Lower leg skin (tissue), 3 donors: ENCODE data around the gene ITGA2.

ENCODE experiments used
- POLR2A ChIP-seq, 2 donors: fragments of 450-650 bp; IDR thresholded peaks; one replicate each; pipeline ENCODE4 v1.6.1; 2016 to 2017; ENCODE audit warnings: antibody characterized with exemption in 2 of 2, mild to moderate bottlenecking in 1 of 2, moderate library complexity in 1 of 2
- TF ChIP-seq, protein P1 (sequence below), 3 donors: fragments of 450-650 bp; IDR thresholded peaks; one replicate each; pipeline ENCODE4 v1.5.1; 2016; ENCODE audit warnings: antibody characterized with exemption in 3 of 3, mild to moderate bottlenecking in 3 of 3, moderate library complexity in 2 of 3

DNA sequence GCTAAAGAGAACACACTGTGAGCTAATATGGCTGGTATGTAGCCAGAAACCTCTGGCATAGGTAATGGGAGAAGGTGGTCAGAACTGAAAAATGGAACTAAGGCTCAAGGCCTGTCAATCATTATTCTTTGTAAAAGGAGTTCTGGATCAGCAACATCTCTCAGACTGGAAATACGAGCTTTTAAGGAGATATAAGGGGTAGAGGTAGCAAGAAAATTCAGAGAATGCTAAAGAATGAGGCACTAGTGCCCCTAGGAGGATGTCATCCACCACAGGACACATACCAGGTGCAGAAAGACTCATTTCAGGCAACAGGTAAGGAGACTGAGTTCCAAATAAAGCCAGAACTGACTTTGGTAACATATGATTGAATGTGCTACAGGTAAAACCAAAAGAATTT is 139.3 kb downstream of the ITGA2 start:
- TF ChIP-seq, protein P1, sequence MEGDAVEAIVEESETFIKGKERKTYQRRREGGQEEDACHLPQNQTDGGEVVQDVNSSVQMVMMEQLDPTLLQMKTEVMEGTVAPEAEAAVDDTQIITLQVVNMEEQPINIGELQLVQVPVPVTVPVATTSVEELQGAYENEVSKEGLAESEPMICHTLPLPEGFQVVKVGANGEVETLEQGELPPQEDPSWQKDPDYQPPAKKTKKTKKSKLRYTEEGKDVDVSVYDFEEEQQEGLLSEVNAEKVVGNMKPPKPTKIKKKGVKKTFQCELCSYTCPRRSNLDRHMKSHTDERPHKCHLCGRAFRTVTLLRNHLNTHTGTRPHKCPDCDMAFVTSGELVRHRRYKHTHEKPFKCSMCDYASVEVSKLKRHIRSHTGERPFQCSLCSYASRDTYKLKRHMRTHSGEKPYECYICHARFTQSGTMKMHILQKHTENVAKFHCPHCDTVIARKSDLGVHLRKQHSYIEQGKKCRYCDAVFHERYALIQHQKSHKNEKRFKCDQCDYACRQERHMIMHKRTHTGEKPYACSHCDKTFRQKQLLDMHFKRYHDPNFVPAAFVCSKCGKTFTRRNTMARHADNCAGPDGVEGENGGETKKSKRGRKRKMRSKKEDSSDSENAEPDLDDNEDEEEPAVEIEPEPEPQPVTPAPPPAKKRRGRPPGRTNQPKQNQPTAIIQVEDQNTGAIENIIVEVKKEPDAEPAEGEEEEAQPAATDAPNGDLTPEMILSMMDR (IDR thresholded peaks at IDR 0.05): no peak
- no peak for TF ChIP-seq POLR2A (IDR thresholded peaks at IDR 0.05)
